ENCODE measurements around the gene RNF40.

Gene RNF40

GRCh38 chr16:30767767-30768465 is 5.8 kb downstream of the RNF40 start:
- TF ChIP-seq REST (IDR thresholded peaks at IDR 0.05; ENCODE audit: low read depth), result no peak
- no peak for TF ChIP-seq CREB1 (IDR thresholded peaks at IDR 0.05; ENCODE audit: low read depth)
- no peak for TF ChIP-seq EGR1 (IDR thresholded peaks at IDR 0.05)
- TF ChIP-seq USF1 (IDR thresholded peaks at IDR 0.05), result no peak
- no peak for TF ChIP-seq NFIC (IDR thresholded peaks at IDR 0.05)
- TF ChIP-seq TEAD4 (IDR thresholded peaks at IDR 0.05), result no peak
- no peak for TF ChIP-seq MAX (IDR thresholded peaks at IDR 0.05)
- TF ChIP-seq YY1 (IDR thresholded peaks at IDR 0.05; ENCODE audit: low read depth), result no peak
- TF ChIP-seq RAD21 (IDR thresholded peaks at IDR 0.05; ENCODE audit: low read depth), result no peak
- TF ChIP-seq TCF12 (IDR thresholded peaks at IDR 0.05; ENCODE audit: low read depth), result no peak
- TF ChIP-seq ZBTB7A (IDR thresholded peaks at IDR 0.05; ENCODE audit: low read depth), result no peak
- TF ChIP-seq CEBPB (IDR thresholded peaks at IDR 0.05), result no peak
- TF ChIP-seq FOXM1 (IDR thresholded peaks at IDR 0.05; ENCODE audit: borderline replicate concordance, low read depth), result no peak
- no peak for TF ChIP-seq EP300 (IDR thresholded peaks at IDR 0.05; ENCODE audit: borderline replicate concordance)
- no peak for TF ChIP-seq TAF1 (IDR thresholded peaks at IDR 0.05; ENCODE audit: low read depth)

GRCh38 chr16:30768583-30769181 is 6.6 kb downstream of the RNF40 start:
- TF ChIP-seq EGR1 (IDR thresholded peaks at IDR 0.05) (no peak), TEAD4 (IDR thresholded peaks at IDR 0.05) (no peak), MAX (IDR thresholded peaks at IDR 0.05) (no peak), YY1 (IDR thresholded peaks at IDR 0.05; ENCODE audit: low read depth) (no peak), NFIC (IDR thresholded peaks at IDR 0.05) (no peak), TAF1 (IDR thresholded peaks at IDR 0.05; ENCODE audit: low read depth) (no peak), TCF12 (IDR thresholded peaks at IDR 0.05; ENCODE audit: low read depth) (no peak), FOXM1 (IDR thresholded peaks at IDR 0.05; ENCODE audit: borderline replicate concordance, low read depth) (no peak), EP300 (IDR thresholded peaks at IDR 0.05; ENCODE audit: borderline replicate concordance) (no peak), REST (IDR thresholded peaks at IDR 0.05; ENCODE audit: low read depth) (no peak), CEBPB (IDR thresholded peaks at IDR 0.05) (no peak), RAD21 (IDR thresholded peaks at IDR 0.05; ENCODE audit: low read depth) (no peak), CREB1 (IDR thresholded peaks at IDR 0.05; ENCODE audit: low read depth) (no peak), ZBTB7A (IDR thresholded peaks at IDR 0.05; ENCODE audit: low read depth) (no peak), USF1 (IDR thresholded peaks at IDR 0.05) (no peak)

GRCh38 chr16:30769379-30770089 is 7.4 kb downstream of the RNF40 start:
- no peak for TF ChIP-seq RAD21 (IDR thresholded peaks at IDR 0.05; ENCODE audit: low read depth)
- TF ChIP-seq REST (IDR thresholded peaks at IDR 0.05; ENCODE audit: low read depth), result no peak
- no peak for TF ChIP-seq NFIC (IDR thresholded peaks at IDR 0.05)
- TF ChIP-seq TCF12 (IDR thresholded peaks at IDR 0.05; ENCODE audit: low read depth), result no peak
- TF ChIP-seq EGR1 (IDR thresholded peaks at IDR 0.05), result no peak
- no peak for TF ChIP-seq ZBTB7A (IDR thresholded peaks at IDR 0.05; ENCODE audit: low read depth)
- TF ChIP-seq YY1 (IDR thresholded peaks at IDR 0.05; ENCODE audit: low read depth), result no peak
